GM23338 (cell line): ENCODE data around the gene KDM4B. TPM values are rescaled to one million over a fixed set of nuclear protein-coding genes. Genes with fewer than 3 reads are reported as not detected.

Source experiments
- ATAC-seq: fragments of 200-7000 bp; cut with Tn5 transposase; 3 replicates; pipeline ENCODE4 v1.9.1; 2020
- DNase-seq: peaks from one replicate; pipeline ENCODE4 v3.0.0-alpha.2; 2015; ENCODE audit warnings: low spot score
- H2AFZ ChIP-seq: fragments of 200-600 bp; sonication (generic); 2 replicates; pipeline ENCODE4 v1.8.0; 2016; ENCODE audit warnings: antibody characterized with exemption, mild to moderate bottlenecking, moderate library complexity
- H3F3A ChIP-seq: fragments of 200-600 bp; sonication (generic); replicated peaks from 2 replicates; pipeline ENCODE4 v1.8.0; 2017; ENCODE audit warnings: antibody characterized with exemption, mixed run types, low read depth
- H3K27ac ChIP-seq: fragments of 200-600 bp; sonication (generic); 2 replicates; pipeline ENCODE4 v1.6.1; 2016; ENCODE audit warnings: low read depth
- H3K27me3 ChIP-seq: fragments of 200-600 bp; sonication (generic); 2 replicates; pipeline ENCODE4 v1.8.0; 2016; ENCODE audit warnings: mild to moderate bottlenecking, mixed run types, moderate library complexity; ENCODE audit not compliant: insufficient read depth
- H3K36me3 ChIP-seq: fragments of 200-600 bp; sonication (generic); 2 replicates; pipeline ENCODE4 v1.8.0; 2016; ENCODE audit warnings: mild to moderate bottlenecking; ENCODE audit not compliant: insufficient read depth
- H3K4me1 ChIP-seq: fragments of 200-600 bp; sonication (generic); 2 replicates; pipeline ENCODE4 v1.8.0; 2016; ENCODE audit warnings: mild to moderate bottlenecking, moderate library complexity; ENCODE audit not compliant: insufficient read depth
- H3K4me2 ChIP-seq: fragments of 200-600 bp; sonication (generic); 2 replicates; pipeline ENCODE4 v1.7.1; 2017; ENCODE audit warnings: mixed run types
- H3K4me3 ChIP-seq: fragments of 200-600 bp; sonication (generic); 2 replicates; pipeline ENCODE4 v1.6.1; 2016; ENCODE audit warnings: mixed run types
- H3K79me2 ChIP-seq: fragments of 200-600 bp; sonication (generic); replicated peaks from 2 replicates; pipeline ENCODE4 v1.8.0; 2017; ENCODE audit warnings: mild to moderate bottlenecking; ENCODE audit not compliant: insufficient read depth
- H3K9me2 ChIP-seq: fragments of 200-600 bp; sonication (generic); 2 replicates; pipeline ENCODE4 v1.8.0; 2017; ENCODE audit not compliant: insufficient read depth
- H4K20me1 ChIP-seq: fragments of 200-600 bp; sonication (generic); replicated peaks from 2 replicates; pipeline ENCODE4 v1.8.0; 2017; ENCODE audit warnings: mild to moderate bottlenecking; ENCODE audit not compliant: insufficient read depth
- H3K27ac Mint-ChIP-seq: 2 replicates; pipeline ENCODE4 v1.8.0; 2020; ENCODE audit warnings: inconsistent platforms, mild to moderate bottlenecking, moderate library complexity, mixed read lengths
- H3K27me3 Mint-ChIP-seq: 3 replicates; pipeline ENCODE4 v1.8.0; 2022; ENCODE audit warnings: low read depth, mild to moderate bottlenecking, moderate library complexity, mixed read lengths, inconsistent platforms; ENCODE audit not compliant: insufficient read depth, poor library complexity
- H3K36me3 Mint-ChIP-seq: 3 replicates; pipeline ENCODE4 v1.8.0; 2021; ENCODE audit warnings: low read depth, mild to moderate bottlenecking, inconsistent platforms, moderate library complexity, mixed read lengths
- H3K4me1 Mint-ChIP-seq: 3 replicates; pipeline ENCODE4 v1.8.0; 2020; ENCODE audit warnings: mild to moderate bottlenecking, inconsistent platforms, mixed read lengths
- H3K4me3 Mint-ChIP-seq: 3 replicates; pipeline ENCODE4 v1.8.0; 2021; ENCODE audit warnings: moderate library complexity, mild to moderate bottlenecking, inconsistent platforms, mixed read lengths
- H3K9me3 Mint-ChIP-seq: 3 replicates; pipeline ENCODE4 v1.8.0; 2020; ENCODE audit warnings: moderate library complexity, mild to moderate bottlenecking, inconsistent platforms, mixed read lengths
- CREB1 ChIP-seq: fragments of 250-450 bp; sonication (Bioruptor Pico); IDR thresholded peaks from 2 replicates; pipeline ENCODE4 v1.5.0; 2020; ENCODE audit warnings: low read depth, mild to moderate bottlenecking, moderate library complexity
- EZH2 ChIP-seq: fragments of 200-600 bp; sonication (generic); IDR thresholded peaks from one replicate; pipeline ENCODE4 v1.8.0; 2017; ENCODE audit warnings: antibody characterized with exemption, mild to moderate bottlenecking, low read depth; ENCODE audit not compliant: unreplicated experiment
- EZH2phosphoT487 ChIP-seq: fragments of 200-600 bp; sonication (generic); IDR thresholded peaks from one replicate; pipeline ENCODE4 v1.8.1; 2018; ENCODE audit warnings: antibody characterized with exemption; ENCODE audit not compliant: unreplicated experiment
- JUNB ChIP-seq: IDR thresholded peaks from one replicate; pipeline ENCODE4 v1.6.1; 2016; ENCODE audit warnings: antibody characterized with exemption; ENCODE audit not compliant: unreplicated experiment
- NANOG ChIP-seq: IDR thresholded peaks from 2 replicates; pipeline ENCODE4 v1.6.1; 2016; ENCODE audit warnings: antibody characterized with exemption, borderline replicate concordance
- POLR2AphosphoS5 ChIP-seq: IDR thresholded peaks from 2 replicates; pipeline ENCODE4 v1.6.1; 2016; ENCODE audit warnings: antibody characterized with exemption, low read depth
- STAT1 ChIP-seq: IDR thresholded peaks from one replicate; pipeline ENCODE4 v1.6.1; 2016; ENCODE audit warnings: antibody characterized with exemption; ENCODE audit not compliant: unreplicated experiment
- ZNF114 ChIP-seq: fragments of 250-450 bp; sonication (Bioruptor Pico); IDR thresholded peaks from 2 replicates; pipeline ENCODE4 v1.5.0; 2020; ENCODE audit warnings: mild to moderate bottlenecking, moderate library complexity
- ZNF331 ChIP-seq: fragments of 250-450 bp; sonication (Bioruptor Pico); IDR thresholded peaks from 2 replicates; pipeline ENCODE4 v1.5.0; 2020; ENCODE audit warnings: low read depth, mild to moderate bottlenecking, moderate library complexity
- polyA plus RNA-seq: library from polyadenylated mRNA; unstranded; fragments of >200 nt; fragmentation: Nextera tagmentation; extraction: Ambion mirVana; gene quantifications from 2 replicates; pipeline ENCODE4 v1.2.1, GENCODE V29; 2016
- total RNA-seq: library from RNA; depleted of rRNA; stranded (reverse); fragments of >200 nt; shearing (Covaris generic); gene quantifications from 2 replicates; pipeline ENCODE4 v1.2.3, GENCODE V29; 2014
- TF ChIP-seq, protein P1 (sequence below): fragments of 250-450 bp; sonication (Bioruptor Pico); IDR thresholded peaks from 2 replicates; pipeline ENCODE4 v1.5.0; 2020; ENCODE audit warnings: mild to moderate bottlenecking, moderate library complexity
- TF ChIP-seq, protein P2 (sequence below): IDR thresholded peaks from 2 replicates; pipeline ENCODE4 v1.6.1; 2016; ENCODE audit warnings: antibody characterized with exemption
- TF ChIP-seq, protein P3 (sequence below): IDR thresholded peaks from one replicate; pipeline ENCODE4 v1.6.1; 2018; ENCODE audit warnings: antibody characterized with exemption; ENCODE audit not compliant: unreplicated experiment
- TF ChIP-seq, protein P4 (sequence below), 2 experiments: fragments of 200-600 bp in 1 of 2; sonication (generic) in 1 of 2; conservative IDR thresholded peaks; 2 replicates each; pipeline versions ENCODE4 v1.5.1 to v1.6.1; 2016 to 2017; ENCODE audit warnings: antibody characterized with exemption in 2 of 2, low read depth in 2 of 2, mild to moderate bottlenecking in 2 of 2, moderate library complexity in 1 of 2

Gene KDM4B
- total and polyA plus RNA-seq, 2 experiments from 2014 or later, result 9.1 to 27.6 TPM

DNA sequence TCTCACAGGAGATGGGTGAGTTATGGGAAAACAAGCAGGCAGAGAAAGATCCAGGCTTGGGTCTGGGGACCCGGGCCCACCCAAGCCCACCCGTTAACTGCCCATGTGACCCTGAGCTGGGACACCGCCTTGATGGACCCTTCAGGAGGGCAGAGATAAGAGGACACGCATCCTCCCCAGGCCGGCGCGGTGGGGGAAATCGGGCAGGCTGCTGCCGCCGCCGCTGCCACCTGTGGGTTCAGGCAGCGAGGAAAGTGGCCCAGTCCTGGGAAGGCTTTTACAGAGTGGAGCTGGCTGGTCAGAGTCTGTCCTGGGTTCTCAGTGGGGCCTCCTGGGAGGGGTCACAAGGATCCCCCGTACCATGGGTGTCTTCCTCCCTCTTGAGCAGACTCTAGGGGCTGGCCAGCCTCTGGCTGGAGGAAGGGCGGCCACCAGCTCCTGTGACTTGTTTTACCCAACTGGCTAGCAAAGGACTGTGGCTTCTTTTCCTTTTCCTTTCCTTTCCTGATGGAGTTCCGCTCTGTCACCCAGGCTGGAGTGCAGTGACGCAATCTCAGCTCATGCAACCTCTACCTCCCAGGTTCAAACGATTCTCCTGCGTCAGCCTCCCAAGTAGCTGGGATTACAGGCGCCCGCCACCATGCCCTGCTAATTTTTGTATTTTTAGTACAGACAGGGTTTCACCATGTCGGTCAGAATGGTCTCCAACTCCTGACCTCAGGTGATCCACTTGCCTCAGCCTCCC is 155.4 kb downstream of the KDM4B start:
- TF ChIP-seq, protein P1, sequence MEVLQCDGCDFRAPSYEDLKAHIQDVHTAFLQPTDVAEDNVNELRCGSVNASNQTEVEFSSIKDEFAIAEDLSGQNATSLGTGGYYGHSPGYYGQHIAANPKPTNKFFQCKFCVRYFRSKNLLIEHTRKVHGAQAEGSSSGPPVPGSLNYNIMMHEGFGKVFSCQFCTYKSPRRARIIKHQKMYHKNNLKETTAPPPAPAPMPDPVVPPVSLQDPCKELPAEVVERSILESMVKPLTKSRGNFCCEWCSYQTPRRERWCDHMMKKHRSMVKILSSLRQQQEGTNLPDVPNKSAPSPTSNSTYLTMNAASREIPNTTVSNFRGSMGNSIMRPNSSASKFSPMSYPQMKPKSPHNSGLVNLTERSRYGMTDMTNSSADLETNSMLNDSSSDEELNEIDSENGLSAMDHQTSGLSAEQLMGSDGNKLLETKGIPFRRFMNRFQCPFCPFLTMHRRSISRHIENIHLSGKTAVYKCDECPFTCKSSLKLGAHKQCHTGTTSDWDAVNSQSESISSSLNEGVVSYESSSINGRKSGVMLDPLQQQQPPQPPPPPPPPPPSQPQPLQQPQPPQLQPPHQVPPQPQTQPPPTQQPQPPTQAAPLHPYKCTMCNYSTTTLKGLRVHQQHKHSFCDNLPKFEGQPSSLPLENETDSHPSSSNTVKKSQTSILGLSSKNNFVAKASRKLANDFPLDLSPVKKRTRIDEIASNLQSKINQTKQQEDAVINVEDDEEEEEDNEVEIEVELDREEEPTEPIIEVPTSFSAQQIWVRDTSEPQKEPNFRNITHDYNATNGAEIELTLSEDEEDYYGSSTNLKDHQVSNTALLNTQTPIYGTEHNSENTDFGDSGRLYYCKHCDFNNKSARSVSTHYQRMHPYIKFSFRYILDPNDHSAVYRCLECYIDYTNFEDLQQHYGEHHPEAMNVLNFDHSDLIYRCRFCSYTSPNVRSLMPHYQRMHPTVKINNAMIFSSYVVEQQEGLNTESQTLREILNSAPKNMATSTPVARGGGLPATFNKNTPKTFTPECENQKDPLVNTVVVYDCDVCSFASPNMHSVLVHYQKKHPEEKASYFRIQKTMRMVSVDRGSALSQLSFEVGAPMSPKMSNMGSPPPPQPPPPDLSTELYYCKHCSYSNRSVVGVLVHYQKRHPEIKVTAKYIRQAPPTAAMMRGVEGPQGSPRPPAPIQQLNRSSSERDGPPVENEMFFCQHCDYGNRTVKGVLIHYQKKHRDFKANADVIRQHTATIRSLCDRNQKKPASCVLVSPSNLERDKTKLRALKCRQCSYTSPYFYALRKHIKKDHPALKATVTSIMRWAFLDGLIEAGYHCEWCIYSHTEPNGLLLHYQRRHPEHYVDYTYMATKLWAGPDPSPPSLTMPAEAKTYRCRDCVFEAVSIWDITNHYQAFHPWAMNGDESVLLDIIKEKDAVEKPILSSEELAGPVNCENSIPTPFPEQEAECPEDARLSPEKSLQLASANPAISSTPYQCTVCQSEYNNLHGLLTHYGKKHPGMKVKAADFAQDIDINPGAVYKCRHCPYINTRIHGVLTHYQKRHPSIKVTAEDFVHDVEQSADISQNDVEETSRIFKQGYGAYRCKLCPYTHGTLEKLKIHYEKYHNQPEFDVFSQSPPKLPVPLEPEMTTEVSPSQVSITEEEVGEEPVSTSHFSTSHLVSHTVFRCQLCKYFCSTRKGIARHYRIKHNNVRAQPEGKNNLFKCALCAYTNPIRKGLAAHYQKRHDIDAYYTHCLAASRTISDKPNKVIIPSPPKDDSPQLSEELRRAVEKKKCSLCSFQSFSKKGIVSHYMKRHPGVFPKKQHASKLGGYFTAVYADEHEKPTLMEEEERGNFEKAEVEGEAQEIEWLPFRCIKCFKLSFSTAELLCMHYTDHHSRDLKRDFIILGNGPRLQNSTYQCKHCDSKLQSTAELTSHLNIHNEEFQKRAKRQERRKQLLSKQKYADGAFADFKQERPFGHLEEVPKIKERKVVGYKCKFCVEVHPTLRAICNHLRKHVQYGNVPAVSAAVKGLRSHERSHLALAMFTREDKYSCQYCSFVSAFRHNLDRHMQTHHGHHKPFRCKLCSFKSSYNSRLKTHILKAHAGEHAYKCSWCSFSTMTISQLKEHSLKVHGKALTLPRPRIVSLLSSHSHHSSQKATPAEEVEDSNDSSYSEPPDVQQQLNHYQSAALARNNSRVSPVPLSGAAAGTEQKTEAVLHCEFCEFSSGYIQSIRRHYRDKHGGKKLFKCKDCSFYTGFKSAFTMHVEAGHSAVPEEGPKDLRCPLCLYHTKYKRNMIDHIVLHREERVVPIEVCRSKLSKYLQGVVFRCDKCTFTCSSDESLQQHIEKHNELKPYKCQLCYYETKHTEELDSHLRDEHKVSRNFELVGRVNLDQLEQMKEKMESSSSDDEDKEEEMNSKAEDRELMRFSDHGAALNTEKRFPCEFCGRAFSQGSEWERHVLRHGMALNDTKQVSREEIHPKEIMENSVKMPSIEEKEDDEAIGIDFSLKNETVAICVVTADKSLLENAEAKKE (CRISPR knock-in tag), result no peak
- TF ChIP-seq, protein P2, sequence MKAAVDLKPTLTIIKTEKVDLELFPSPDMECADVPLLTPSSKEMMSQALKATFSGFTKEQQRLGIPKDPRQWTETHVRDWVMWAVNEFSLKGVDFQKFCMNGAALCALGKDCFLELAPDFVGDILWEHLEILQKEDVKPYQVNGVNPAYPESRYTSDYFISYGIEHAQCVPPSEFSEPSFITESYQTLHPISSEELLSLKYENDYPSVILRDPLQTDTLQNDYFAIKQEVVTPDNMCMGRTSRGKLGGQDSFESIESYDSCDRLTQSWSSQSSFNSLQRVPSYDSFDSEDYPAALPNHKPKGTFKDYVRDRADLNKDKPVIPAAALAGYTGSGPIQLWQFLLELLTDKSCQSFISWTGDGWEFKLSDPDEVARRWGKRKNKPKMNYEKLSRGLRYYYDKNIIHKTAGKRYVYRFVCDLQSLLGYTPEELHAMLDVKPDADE, result no peak
- TF ChIP-seq ZNF331 (CRISPR knock-in tag) (no peak), EZH2 (no peak), ZNF114 (CRISPR knock-in tag) (no peak), STAT1 (no peak), JUNB (no peak), POLR2AphosphoS5 (no peak), EZH2phosphoT487 (no peak), NANOG (no peak), CREB1 (CRISPR knock-in tag) (no peak)
- TF ChIP-seq, protein P3, sequence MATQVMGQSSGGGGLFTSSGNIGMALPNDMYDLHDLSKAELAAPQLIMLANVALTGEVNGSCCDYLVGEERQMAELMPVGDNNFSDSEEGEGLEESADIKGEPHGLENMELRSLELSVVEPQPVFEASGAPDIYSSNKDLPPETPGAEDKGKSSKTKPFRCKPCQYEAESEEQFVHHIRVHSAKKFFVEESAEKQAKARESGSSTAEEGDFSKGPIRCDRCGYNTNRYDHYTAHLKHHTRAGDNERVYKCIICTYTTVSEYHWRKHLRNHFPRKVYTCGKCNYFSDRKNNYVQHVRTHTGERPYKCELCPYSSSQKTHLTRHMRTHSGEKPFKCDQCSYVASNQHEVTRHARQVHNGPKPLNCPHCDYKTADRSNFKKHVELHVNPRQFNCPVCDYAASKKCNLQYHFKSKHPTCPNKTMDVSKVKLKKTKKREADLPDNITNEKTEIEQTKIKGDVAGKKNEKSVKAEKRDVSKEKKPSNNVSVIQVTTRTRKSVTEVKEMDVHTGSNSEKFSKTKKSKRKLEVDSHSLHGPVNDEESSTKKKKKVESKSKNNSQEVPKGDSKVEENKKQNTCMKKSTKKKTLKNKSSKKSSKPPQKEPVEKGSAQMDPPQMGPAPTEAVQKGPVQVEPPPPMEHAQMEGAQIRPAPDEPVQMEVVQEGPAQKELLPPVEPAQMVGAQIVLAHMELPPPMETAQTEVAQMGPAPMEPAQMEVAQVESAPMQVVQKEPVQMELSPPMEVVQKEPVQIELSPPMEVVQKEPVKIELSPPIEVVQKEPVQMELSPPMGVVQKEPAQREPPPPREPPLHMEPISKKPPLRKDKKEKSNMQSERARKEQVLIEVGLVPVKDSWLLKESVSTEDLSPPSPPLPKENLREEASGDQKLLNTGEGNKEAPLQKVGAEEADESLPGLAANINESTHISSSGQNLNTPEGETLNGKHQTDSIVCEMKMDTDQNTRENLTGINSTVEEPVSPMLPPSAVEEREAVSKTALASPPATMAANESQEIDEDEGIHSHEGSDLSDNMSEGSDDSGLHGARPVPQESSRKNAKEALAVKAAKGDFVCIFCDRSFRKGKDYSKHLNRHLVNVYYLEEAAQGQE, result no peak
- TF ChIP-seq, protein P4, sequence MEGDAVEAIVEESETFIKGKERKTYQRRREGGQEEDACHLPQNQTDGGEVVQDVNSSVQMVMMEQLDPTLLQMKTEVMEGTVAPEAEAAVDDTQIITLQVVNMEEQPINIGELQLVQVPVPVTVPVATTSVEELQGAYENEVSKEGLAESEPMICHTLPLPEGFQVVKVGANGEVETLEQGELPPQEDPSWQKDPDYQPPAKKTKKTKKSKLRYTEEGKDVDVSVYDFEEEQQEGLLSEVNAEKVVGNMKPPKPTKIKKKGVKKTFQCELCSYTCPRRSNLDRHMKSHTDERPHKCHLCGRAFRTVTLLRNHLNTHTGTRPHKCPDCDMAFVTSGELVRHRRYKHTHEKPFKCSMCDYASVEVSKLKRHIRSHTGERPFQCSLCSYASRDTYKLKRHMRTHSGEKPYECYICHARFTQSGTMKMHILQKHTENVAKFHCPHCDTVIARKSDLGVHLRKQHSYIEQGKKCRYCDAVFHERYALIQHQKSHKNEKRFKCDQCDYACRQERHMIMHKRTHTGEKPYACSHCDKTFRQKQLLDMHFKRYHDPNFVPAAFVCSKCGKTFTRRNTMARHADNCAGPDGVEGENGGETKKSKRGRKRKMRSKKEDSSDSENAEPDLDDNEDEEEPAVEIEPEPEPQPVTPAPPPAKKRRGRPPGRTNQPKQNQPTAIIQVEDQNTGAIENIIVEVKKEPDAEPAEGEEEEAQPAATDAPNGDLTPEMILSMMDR (conservative IDR thresholded peaks at IDR 0.05; ENCODE audit: low read depth in 2 of 2), result no peak
- Mint-ChIP-seq H3K9me3 (no peaks in the 10 kb centered on the region), H3K27me3 (peaks cover 12% of the 10 kb centered on the region), H3K4me3 (no peak overlapping the region), H3K27ac (peak overlapping the region; percentile 89), H3K36me3 (peaks cover 6% of the 10 kb centered on the region; the same call in 2 of the 3 replicates), H3K4me1 (peaks cover 49% of the 10 kb centered on the region)
- Histone ChIP-seq H3K9me2 (no peaks in the 10 kb centered on the region), H3K27ac (peak overlapping the region; percentile 90), H3K27me3 (no peaks in the 10 kb centered on the region), H3K36me3 (no peaks in the 10 kb centered on the region), H3K4me1 (peaks cover 25% of the 10 kb centered on the region), H3F3A (no peaks in the 10 kb centered on the region), H2AFZ (no peak overlapping the region), H3K79me2 (no peaks in the 10 kb centered on the region), H4K20me1 (no peaks in the 10 kb centered on the region), H3K4me3 (no peak overlapping the region), H3K4me2 (no peak overlapping the region)
- ATAC-seq, result no peak
- no peak for DNase-seq
